Ramos (cell line): Measurements from ENCODE around the gene CNTN5.

Experiments used
- in situ Hi-C: fragments of 300-500 bp; cut with MboI; formaldehyde crosslinking; loops from one replicate; pipeline ENCODE4 v1.14.3; 2022; ENCODE audit warnings: low sequenced_read_pairs; ENCODE audit not compliant: unreplicated experiment

Gene CNTN5

DNA sequence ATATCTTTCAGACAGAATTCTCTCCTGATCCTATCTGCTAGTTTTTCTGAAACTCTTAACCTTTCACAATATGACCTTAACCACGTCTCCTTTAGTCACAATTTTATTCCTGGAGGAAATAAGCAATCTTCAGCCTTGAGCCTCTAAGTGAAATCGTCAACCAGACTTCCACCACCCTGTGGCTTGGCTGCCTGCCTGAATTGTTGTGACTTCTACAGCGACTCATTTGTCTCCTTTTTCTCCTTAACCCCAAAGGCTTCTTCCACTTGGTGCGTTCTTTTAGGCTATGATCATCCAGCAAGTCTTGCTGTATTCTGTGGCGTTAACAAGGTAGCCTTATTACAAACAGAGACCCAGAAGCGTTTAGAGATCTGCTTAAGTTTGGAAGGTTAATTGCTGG is 1131.2 kb downstream of the CNTN5 start:
- in situ Hi-C loops: no loop called here

DNA sequence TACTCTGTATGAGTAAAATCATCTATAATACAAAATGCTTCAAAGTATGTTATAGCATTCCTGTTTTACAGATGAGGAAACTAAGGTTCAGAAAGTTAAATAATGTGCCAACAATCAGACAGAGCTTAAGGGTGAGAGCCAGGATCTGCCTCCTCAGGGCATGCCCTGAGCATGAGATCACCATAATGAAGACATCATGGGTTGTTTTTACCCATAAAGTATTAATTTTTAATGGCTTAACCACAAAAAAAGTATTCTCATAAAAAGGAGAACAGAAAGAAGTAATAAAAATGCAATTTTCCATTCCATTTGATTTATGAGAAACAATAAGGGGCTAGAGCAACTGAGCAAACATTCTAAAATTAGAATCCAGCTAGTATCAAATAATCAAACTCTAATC is 1132.0 kb downstream of the CNTN5 start:
- in situ Hi-C loops: no loop called here

DNA sequence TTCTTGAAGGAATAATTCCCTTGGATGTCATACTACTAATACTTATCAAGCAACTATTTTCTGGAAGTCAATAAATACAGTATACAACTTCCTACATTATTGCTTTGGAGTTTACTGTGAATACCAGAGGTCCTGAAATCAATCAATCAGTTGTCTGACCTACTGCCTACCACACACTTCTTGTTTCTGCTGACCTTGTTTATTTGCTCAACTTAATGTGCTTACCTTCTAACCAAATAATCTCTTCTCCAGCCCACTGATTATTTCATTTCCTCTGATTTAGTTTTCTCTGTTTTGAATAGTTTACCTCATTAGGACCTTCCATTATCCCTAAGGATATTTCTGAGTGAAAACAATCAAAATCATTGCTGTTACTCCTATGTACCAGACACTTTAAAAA is 1142.7 kb downstream of the CNTN5 start:
- in situ Hi-C loops: no loop called here

DNA sequence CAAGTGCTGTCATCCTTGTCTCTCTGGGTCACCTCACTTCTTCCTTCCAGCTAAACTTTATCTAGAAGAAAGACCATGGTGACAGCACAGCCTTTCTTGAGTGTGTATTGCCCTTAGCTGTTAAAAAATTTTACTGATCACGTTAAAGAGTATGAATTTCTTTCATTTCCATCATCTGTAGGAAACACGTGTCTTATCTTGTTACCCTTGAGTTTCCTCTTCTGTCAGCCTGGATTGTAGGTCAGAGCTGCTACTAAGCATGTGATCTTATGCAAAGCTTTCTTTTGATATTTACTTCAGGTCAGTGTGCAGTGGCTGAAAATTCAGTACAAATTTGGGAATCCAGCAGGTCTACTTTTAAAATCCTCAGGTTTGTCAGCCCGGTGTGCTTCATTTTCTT is 1154.1 kb downstream of the CNTN5 start:
- in situ Hi-C loops: no loop called here

DNA sequence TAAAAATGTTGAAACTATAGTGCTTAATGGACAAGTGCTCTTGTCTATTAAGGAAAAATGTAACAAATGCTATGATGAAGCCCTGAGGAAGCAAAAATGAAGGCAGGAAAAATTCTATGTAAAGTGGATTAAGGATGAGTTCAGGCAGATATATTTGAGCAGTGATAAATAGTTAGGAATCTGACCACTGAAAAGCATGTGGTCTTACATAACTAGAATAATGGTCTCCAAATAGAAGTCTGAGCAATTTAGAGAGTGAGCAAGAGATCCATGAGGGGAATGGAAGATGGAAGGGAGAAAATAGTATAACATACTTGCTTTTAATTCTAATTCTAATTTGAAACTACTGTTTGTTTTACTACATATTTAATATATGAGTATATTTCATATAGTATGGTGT is 1155.7 kb downstream of the CNTN5 start:
- in situ Hi-C loops: no loop called here

DNA sequence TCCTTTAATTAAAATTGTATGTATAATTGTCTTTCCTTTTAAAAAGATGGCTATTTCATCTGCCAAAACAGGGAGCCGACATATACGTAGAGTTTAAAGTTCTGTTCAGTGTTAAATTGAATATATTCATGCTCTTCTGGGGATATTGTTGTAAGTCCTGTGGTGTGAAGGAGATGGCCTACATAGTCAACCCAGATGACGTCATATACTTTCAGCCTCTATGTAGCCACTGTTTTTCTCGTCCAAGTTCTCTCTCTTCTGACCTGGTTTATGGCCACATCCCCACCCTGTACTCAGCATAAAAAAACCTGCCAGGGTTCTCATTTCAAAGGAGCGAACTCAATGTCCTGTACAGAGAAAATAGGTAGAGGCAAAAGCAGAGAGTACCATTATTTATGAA is 1156.9 kb downstream of the CNTN5 start:
- in situ Hi-C loops: no loop called here

DNA sequence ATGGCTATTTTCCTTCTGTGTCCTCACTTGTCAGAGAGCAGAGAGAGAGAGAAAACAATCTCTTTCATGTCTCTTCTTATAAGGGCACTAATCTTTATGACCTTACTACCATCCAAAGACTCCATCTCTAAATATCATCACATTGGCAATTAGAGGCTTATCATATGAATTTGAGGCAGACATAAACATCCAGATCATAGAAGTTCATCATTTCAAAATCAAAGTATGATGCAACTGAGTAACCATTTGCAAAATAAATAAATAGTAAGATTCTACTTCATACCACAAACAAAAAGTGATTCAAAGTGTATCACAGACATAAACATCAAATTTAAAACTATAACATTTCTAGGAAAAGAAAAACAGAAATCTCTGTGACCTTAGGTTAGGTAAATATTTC is 1161.6 kb downstream of the CNTN5 start:
- in situ Hi-C loops: no loop called here

DNA sequence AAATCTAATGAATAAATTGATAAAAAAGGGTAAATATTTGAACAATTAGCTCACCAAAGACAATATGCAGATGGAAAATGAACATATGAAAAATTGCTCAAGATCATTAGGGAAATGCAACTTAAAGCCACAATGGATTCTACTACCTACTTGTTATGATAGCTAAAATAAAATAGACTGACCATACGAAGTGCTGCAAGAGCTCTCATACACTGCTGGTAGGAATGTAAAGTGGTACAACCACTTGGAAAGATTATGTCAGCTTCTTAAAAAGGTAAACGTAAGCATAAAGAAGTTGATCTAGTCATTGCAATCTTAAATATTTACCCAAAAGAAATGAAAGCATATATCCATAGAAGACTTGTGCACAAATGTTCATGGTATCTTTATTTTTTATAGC is 1162.2 kb downstream of the CNTN5 start:
- in situ Hi-C loops: no loop called here

DNA sequence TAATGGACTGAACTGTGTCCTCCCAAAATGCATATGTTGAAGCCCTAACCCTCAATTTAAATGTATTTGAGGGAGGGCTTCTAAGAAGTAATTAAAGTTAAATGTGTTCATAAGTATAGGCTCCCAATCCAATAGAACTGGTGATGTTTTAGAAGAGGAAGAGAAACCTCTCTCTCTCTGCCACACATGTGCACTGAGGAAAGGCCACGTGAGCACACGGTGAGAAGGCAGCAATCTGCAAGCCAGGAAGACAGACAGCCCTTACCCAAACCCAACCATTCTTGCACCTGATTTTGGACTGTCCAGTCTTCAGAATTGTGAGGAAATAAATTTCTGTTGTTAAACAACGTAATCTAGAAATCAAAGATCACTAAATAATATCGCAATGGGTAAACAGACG is 1164.8 kb downstream of the CNTN5 start:
- in situ Hi-C loops: no loop called here

DNA sequence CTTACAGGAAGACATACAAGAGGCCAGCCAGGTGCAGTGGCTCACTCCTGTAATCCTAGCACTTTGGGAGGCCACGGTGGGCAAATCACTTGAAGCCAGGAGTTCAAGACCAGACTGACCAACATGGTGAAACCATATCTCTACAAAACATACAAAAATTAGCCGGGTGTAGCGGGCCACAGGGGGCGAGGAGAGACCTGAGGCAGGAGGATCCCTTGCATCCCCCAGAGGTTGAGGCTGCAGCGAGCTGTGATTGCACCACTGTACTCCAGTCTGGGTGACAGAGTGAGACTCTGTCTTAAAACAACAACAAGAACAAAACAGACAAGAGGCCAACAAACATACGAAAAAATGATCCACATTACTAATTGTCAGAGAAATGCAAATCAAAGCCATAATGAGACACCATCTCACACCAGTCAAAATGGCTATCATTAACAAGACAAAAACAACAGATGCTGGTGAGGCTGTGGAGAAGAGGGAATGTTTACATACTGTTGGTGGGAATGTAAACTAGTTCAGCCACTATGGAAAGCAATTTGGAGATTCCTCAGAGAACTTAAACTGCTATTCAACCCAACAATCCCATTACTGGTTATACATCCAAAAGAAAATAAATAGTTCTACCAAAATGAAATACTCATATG is 1167.5 kb downstream of the CNTN5 start:
- in situ Hi-C loops: no loop called here

DNA sequence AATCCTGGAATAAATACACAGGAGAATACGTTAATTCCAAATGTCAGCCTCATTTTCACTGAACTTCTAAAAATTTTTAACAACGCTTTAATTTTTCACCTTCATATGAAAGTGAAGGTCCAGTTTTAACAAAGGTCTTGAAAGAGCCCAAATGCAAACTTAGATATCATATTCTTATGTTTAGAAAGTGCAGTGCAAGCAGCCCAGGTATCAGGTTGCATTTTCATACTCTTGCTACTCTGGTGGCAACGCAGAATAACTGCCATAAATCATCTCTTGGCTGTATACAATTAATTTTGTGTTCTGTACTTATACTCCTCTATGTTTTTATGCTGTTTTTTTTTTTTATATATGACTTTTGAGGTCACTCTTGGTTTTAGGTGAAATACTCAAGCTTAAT is 1169.6 kb downstream of the CNTN5 start:
- in situ Hi-C loops: no loop called here

DNA sequence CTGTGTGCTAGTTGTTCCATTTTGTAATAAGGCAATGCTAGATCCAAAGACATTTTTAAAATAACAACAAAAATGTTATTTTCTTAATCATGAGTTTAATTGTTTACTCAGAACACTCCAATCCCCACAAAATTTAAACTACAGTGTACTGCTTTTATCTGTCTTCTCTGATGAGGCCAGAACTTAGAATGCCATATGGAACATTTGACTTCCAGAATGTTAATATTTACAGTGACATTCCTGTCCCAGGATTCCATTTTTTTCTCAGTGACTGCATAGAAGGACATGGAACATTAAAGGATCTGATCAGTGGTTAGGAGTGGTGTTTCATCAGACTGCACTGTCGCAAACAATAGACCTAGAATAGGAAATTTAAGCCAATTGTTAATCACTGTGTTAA is 1171.4 kb downstream of the CNTN5 start:
- in situ Hi-C loops: no loop called here

DNA sequence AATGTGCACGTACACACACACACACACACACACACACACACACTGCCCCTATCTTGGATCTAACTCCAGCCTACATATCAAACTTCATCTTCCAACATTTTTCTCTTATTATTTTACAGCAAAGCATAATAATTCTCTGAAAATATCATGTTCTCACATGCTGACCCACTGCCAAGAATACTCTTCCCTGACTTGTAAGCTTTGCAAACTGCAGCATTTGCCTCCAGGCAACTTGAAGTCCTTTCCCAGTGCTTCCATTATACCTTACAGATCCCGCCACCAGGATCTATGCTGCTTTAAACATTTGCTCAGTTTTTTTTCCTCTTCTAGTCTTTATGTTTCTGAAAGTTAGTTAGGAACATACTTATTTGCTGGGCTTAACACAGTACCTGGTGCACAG is 1183.0 kb downstream of the CNTN5 start:
- in situ Hi-C loops: no loop called here

DNA sequence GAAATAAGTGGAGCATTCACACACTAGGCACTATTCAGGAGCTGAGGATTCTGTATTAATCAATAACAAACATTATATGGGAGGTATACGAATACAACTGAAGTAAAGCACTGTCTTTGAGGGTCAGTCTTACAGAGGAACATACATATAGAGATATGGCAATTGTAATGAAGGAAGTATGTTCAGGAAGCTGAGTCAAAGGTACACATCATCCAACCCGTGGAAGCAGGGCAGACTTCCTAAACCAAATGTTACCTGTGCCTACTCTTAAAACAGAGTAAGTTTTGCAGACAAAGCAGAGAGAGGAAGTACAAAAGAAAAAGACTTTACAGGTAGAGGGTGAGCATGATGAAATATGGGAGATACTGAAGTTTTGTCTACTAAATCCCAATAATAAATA is 1185.2 kb downstream of the CNTN5 start:
- in situ Hi-C loops: no loop called here

DNA sequence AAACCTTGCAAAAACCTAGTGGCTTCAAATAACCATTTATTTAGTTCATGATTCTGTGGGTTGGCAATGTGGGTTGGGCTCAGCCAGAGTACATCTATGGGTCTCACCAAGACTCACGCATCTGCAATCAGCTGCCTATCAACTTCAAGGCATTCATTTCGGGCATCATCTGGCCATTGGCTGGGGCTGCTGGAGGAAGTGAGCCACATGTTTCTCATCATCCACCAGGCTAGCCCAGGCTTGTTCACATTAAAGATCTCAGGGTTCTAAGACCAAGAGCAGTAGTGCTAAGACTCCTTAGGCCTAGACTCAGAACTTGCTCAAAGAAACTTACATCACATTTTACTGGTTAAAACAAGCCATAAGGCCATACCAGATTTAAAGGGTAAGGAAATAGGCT is 1187.5 kb downstream of the CNTN5 start:
- in situ Hi-C loops: no loop called here

DNA sequence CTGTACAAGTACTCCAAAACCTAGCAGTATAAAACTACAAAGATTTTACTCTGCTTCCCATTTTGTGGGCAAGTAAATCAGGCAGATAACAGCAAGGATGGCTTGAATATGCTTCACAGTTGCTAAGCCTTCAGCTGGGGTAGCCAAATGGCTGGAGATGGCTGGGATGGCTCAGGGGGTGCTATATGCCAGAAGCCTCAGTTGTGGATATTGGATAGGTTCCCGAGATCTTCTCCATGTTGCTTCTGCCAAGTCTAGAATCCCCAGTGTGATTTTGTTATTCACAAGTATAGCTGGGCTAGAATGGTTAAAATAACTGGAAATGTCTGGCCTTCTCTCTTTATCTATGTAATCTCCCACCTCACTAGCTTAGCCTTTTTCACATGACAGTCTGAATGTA is 1194.0 kb downstream of the CNTN5 start:
- in situ Hi-C loops: no loop called here

DNA sequence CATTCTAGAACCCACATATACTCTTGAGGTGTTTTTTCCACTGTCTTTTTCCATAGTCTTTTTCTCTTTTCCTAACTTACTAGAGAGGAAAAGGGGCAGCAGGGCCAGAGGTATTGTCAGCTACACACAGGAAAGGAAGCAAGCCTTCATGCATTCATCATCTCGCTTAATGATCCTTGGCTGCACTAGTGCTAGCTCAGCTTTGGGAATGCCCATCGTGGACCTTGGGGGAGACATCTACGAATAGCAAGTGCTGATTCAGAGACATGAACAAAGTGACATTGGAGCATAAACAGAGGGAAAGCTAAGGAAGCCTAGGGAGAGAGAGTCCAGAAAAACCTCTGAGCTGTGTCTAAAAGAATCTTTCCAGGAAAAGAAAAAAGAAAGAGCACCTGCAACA is 1200.1 kb downstream of the CNTN5 start:
- in situ Hi-C loops: no loop called here

DNA sequence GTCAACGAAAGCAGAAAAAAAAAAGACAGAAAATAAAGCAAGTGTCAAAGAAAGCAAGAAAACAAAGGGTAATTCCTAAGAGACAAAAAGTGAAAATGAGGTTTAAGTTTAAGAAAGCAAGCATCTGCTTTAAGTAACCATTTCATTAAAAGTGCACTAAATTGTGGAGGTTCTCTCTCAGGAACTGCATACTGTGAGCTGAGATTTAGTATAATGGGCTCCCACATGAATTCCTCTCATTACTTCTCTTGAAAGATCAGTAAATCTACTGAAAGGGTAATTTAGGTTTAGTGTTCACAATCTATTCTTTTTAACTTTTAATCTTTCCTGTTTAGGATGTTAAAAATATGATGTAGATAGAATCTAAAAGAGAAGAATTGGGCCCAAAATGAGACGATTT is 1201.0 kb downstream of the CNTN5 start:
- in situ Hi-C loops: no loop called here

DNA sequence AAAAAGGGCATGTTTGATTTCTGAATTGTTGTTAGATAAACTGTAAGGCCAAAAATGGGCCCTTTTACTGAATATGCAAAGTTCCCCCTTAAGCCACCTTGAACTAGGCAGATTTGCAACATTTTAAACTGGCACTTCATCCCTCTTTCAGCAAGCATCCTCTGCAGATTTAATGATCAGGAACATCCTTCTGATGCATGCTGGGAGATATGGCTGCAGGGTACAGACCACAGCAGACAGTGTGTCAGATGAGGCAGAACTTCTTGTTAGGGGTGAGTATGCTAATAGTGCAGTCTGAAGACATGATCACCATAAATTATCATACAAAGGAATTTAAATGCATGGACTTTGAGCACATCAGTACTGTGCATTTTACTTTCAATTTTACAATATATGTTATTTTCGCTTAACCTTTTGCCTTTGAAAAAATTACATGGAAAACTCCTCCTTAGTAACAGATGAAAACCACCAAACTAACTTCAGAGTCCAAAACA is 1203.8 kb downstream of the CNTN5 start:
- in situ Hi-C loops: no loop called here

DNA sequence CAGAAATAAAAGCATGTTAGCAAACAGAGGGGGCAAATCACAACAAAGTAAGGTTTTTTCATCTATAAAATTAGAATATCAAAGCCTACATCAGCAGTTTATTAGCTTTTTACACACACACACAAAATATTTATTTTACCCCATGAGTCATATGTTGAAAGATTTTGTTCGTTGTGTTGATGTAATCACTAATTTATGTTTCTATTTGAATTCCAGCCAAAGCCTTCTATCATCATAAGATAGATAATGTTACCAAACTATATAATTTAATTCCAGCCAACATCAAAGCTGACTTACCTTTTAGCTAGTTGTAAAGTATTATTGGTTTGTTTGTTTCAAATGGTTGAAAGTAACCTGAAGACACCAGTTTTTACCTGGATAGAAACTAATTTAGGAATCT is 1208.3 kb downstream of the CNTN5 start:
- in situ Hi-C loops: no loop called here

DNA sequence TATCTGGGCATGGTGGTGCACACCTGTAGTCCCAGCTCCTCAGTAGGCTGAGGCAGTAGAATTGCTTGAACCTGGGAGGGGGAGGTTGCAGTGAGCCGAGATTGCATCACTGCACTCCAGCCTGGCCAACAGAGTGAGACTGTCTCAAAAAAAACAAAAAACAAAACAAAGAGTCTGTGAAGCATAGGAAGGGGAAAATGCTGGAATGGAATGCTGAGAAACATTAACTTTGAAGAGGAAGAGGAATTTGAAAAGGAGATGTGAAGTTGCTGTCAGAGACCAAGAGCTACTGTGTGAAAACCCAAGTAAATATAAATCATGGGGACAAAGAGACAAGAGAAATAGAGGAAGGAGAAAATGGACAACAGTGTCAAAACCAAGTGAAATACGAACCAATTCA is 1211.3 kb downstream of the CNTN5 start:
- in situ Hi-C loops: no loop called here

DNA sequence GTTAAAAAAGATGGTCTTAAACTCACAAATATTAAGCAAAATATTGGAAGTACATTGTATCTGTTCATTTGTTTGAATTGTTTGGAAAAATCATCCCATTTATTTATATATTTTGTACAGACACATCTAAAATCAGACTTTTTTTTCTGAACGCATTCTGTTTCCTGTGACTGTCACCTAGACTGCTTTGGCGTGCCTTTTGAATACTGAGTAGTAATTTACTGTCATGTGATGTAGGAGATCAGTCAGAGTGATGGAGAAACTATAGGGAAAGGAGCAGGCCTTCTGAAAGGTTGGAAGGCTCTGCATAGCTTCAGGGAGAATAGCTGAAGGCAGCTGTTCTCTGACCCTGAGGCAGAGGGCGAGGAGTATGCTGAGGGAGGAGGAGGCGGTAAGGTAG is 1214.3 kb downstream of the CNTN5 start:
- in situ Hi-C loops: no loop called here

DNA sequence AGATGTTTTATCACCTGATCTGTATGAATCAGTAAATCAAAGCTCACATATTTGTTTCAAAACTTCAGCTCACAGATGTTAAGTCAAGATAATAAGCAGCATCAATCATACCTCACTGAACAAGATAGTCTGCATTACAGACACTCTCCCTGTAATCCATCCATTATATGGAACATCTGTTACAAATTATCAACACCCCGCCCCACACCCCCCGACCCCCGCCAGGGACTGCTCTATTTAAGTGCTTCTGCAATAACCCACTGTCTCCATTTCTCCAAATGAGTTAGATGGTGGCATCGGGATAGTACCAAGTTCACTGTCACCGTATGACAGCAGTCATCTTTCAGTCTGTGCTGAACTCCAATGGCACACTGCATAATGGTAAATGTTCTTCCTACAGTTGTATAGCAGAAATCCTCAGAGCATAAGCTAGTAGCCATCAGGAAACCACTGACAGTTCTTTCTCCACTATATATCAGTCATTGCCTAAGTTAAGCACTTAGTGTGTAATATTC is 1219.3 kb downstream of the CNTN5 start:
- in situ Hi-C loops: no loop called here
